22Rv1 (cell line): ENCODE data around the gene SERTAD3.

ENCODE experiments used
- ZFX ChIP-seq: fragments of 450-650 bp; IDR thresholded peaks from 2 replicates; pipeline ENCODE4 v1.6.1; 2017; ENCODE audit warnings: antibody characterized with exemption, borderline replicate concordance
- TF ChIP-seq, protein P1 (sequence below): fragments of 450-650 bp; IDR thresholded peaks from 2 replicates; pipeline ENCODE4 v1.5.1; 2017; ENCODE audit warnings: mild to moderate bottlenecking

DNA sequence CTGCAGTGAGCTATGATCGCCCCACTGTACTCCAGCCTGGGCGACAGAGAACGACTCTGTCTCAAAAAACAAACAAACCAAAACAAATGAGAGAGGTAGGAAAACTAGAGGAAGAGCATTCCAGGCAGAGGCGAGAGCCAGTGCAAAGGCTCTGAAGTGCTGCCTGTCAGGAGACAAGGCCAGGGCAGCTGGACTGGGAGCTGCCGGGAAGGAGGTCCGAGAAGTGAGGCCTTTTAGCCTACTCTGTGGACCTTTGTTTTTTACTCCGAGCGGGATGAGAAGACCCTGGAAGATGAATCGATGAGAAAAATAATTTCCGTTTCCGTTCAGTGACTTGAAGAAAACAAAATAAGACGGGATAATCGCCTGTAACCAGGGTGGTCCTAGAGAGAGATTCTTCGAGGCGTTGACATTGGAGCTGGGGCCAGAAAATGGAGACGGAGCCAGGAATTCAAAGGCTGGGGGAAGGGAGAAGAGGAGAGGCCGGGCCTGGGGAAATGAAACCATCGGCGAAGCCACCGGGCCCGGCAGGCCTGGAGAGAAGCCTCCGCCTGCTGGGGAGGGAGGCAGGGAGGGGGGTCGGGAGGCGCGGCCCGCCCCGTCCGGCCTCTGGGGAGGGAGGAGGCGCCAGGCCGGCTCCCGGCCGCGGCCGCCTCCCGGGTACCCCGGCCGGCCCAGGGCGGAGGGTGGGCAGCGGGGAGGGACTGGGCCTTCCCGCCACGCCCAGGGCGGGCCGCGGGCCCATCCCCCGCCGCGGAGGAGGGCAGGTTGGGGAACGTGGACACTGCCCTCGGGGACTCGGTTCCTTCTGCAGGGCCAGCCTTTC lies 10.5 kb downstream of the SERTAD3 start:
- TF ChIP-seq, protein P1, sequence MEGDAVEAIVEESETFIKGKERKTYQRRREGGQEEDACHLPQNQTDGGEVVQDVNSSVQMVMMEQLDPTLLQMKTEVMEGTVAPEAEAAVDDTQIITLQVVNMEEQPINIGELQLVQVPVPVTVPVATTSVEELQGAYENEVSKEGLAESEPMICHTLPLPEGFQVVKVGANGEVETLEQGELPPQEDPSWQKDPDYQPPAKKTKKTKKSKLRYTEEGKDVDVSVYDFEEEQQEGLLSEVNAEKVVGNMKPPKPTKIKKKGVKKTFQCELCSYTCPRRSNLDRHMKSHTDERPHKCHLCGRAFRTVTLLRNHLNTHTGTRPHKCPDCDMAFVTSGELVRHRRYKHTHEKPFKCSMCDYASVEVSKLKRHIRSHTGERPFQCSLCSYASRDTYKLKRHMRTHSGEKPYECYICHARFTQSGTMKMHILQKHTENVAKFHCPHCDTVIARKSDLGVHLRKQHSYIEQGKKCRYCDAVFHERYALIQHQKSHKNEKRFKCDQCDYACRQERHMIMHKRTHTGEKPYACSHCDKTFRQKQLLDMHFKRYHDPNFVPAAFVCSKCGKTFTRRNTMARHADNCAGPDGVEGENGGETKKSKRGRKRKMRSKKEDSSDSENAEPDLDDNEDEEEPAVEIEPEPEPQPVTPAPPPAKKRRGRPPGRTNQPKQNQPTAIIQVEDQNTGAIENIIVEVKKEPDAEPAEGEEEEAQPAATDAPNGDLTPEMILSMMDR = no peak
- no peak for TF ChIP-seq ZFX
